ENCODE measurements around the gene TSHZ2.

The TSHZ2 gene

GRCh38 chr20:53164072-53164471, 191.9 kb downstream of the TSHZ2 start:
- no peak for DNase-seq (ENCODE audit: low read depth)

GRCh38 chr20:53165452-53165851, 193.3 kb downstream of the TSHZ2 start:
- DNase-seq (ENCODE audit: low read depth): no peak

GRCh38 chr20:53168491-53168890, 196.3 kb downstream of the TSHZ2 start:
- no peak for DNase-seq (ENCODE audit: low read depth)

- no peak for DNase-seq (ENCODE audit: low read depth)
Observed at GRCh38 chr20:53170196-53170595, 198.0 kb downstream of the TSHZ2 start.

GRCh38 chr20:53171065-53171464, 198.9 kb downstream of the TSHZ2 start:
- DNase-seq (ENCODE audit: low read depth): no peak

GRCh38 chr20:53174454-53174853, 202.3 kb downstream of the TSHZ2 start:
- DNase-seq (ENCODE audit: low read depth): no peak

GRCh38 chr20:53175135-53175780, 203.1 kb downstream of the TSHZ2 start:
- DNase-seq (ENCODE audit: low read depth): no peak

GRCh38 chr20:53176134-53176533, 204.0 kb downstream of the TSHZ2 start:
- DNase-seq (ENCODE audit: low read depth): no peak

GRCh38 chr20:53177687-53178086, 205.5 kb downstream of the TSHZ2 start:
- no peak for DNase-seq (ENCODE audit: low read depth)

GRCh38 chr20:53179749-53180148, 207.6 kb downstream of the TSHZ2 start:
- DNase-seq (ENCODE audit: low read depth): no peak

GRCh38 chr20:53180928-53181362, 208.8 kb downstream of the TSHZ2 start:
- no peak for DNase-seq (ENCODE audit: low read depth)

- no peak for DNase-seq (ENCODE audit: low read depth)
Observed at GRCh38 chr20:53181866-53182376, 209.8 kb downstream of the TSHZ2 start.

GRCh38 chr20:53183181-53183580, 211.0 kb downstream of the TSHZ2 start:
- DNase-seq (ENCODE audit: low read depth): no peak

GRCh38 chr20:53186635-53187034, 214.5 kb downstream of the TSHZ2 start:
- no peak for DNase-seq (ENCODE audit: low read depth)

GRCh38 chr20:53187392-53188068, 215.4 kb downstream of the TSHZ2 start:
- no peak for DNase-seq (ENCODE audit: low read depth)

- DNase-seq (ENCODE audit: low read depth): no peak
Observed at GRCh38 chr20:53190225-53190624, 218.1 kb downstream of the TSHZ2 start.

GRCh38 chr20:53191957-53192356, 219.8 kb downstream of the TSHZ2 start:
- no peak for DNase-seq (ENCODE audit: low read depth)

GRCh38 chr20:53194306-53195290, 222.4 kb downstream of the TSHZ2 start:
- DNase-seq (ENCODE audit: low read depth): no peak

GRCh38 chr20:53195876-53196610, 223.9 kb downstream of the TSHZ2 start:
- no peak for DNase-seq (ENCODE audit: low read depth)

GRCh38 chr20:53201588-53201987, 229.4 kb downstream of the TSHZ2 start:
- no peak for DNase-seq (ENCODE audit: low read depth)

- no peak for DNase-seq (ENCODE audit: low read depth)
Observed at GRCh38 chr20:53202777-53203176, 230.6 kb downstream of the TSHZ2 start.

- DNase-seq (ENCODE audit: low read depth): no peak
Observed at GRCh38 chr20:53205046-53205445, 232.9 kb downstream of the TSHZ2 start.

Data from GM04504 (cell line).